GM12878 (cell line): ENCODE data around the gene ANKRD55. TPM values are rescaled to one million over a fixed set of nuclear protein-coding genes. Genes with fewer than 3 reads are reported as not detected.

ENCODE experiments used
- ATAC-seq: fragments of 200-7000 bp; cut with Tn5 transposase; 3 replicates; pipeline ENCODE4 v1.9.1; 2020; ENCODE audit warnings: mild to moderate bottlenecking, moderate library complexity
- BruUV-seq: library from RNA; stranded (reverse); fragments of 400-500 nt; replicated peaks from 2 replicates; lab custom pipeline; 2021; lab: Mats Ljungman, UMichigan
- CTCF ChIA-PET: fragments of 300-600 bp; sonication (Branson Sonifier 250); formaldehyde crosslinking; extraction: SDS; loops from one replicate; lab custom pipeline; 2021; ENCODE audit warnings: inconsistent platforms; lab: Yijun Ruan, JAX
- POLR2A ChIA-PET: fragments of 350-600 bp; formaldehyde crosslinking; extraction: SDS; loops from one replicate; lab custom pipeline; 2021; ENCODE audit warnings: inconsistent platforms; lab: Charles Lee
- RAD21 ChIA-PET: fragments of 300-600 bp; sonication (Branson Sonifier 250); formaldehyde crosslinking; loops from one replicate; lab custom pipeline; 2023; ENCODE audit warnings: antibody characterized with exemption; ENCODE audit not compliant: unreplicated experiment; lab: Charles Lee
- SMC1A ChIA-PET: fragments of 300-600 bp; sonication (Branson Sonifier 250); formaldehyde crosslinking; loops from one replicate; lab custom pipeline; 2023; ENCODE audit not compliant: unreplicated experiment, uncharacterized antibody; lab: Charles Lee
- DNase-seq: peaks from one replicate; pipeline ENCODE4 v3.0.0-alpha.2; 2011; ENCODE audit warnings: low read depth, low spot score
- FAIRE-seq: peaks from 3 replicates; lab custom pipeline; 2011; peaks lifted over from hg19 to GRCh38; lab: Jason Lieb, UNC
- H2AFZ ChIP-seq: 2 replicates; pipeline ENCODE4 v1.6.0; 2011; ENCODE audit warnings: low read depth, low read length, control low read depth; ENCODE audit not compliant: control insufficient read depth
- H3K27ac ChIP-seq: 2 replicates; pipeline ENCODE4 v1.5.1; 2011; ENCODE audit warnings: control low read depth; ENCODE audit not compliant: control insufficient read depth, insufficient read depth
- H3K27me3 ChIP-seq, 2 experiments: replicated peaks in 1 of 2; 2 replicates each; pipeline versions ENCODE4 v1.6.0 to v1.6.1; 2011; ENCODE audit warnings: low read length in 1 of 2; ENCODE audit not compliant: control insufficient read depth in 2 of 2, insufficient read depth in 2 of 2
- H3K36me3 ChIP-seq, 2 experiments: 2 replicates each; pipeline ENCODE4 v1.5.1; 2011; ENCODE audit warnings: low read length in 1 of 2; ENCODE audit not compliant: control insufficient read depth in 2 of 2, insufficient read depth in 2 of 2
- H3K4me1 ChIP-seq: 2 replicates; pipeline ENCODE4 v1.6.1; 2011; ENCODE audit warnings: mild to moderate bottlenecking, low read length, moderate library complexity, mixed read lengths; ENCODE audit not compliant: control insufficient read depth, insufficient read depth
- H3K4me2 ChIP-seq: 2 replicates; pipeline ENCODE4 v1.6.0; 2011; ENCODE audit warnings: control low read depth; ENCODE audit not compliant: control insufficient read depth, insufficient read depth
- H3K4me3 ChIP-seq: fragments of 200-600 bp; sonication (generic); 2 replicates; pipeline ENCODE4 v1.5.1; 2016
- H3K79me2 ChIP-seq: 2 replicates; pipeline ENCODE4 v1.6.0; 2011; ENCODE audit warnings: low read length; ENCODE audit not compliant: control insufficient read depth, insufficient read depth
- H3K9ac ChIP-seq: 2 replicates; pipeline ENCODE4 v1.8.0; 2011; ENCODE audit warnings: low read length, control low read depth, mixed read lengths; ENCODE audit not compliant: control insufficient read depth, insufficient read depth
- H3K9me3 ChIP-seq: replicated peaks from 3 replicates; pipeline ENCODE4 v1.5.1; 2011; ENCODE audit warnings: mild to moderate bottlenecking, low read length; ENCODE audit not compliant: control insufficient read depth, insufficient read depth
- H4K20me1 ChIP-seq: 2 replicates; pipeline ENCODE4 v1.6.0; 2011; ENCODE audit not compliant: control insufficient read depth, insufficient read depth
- ASH2L ChIP-seq: fragments of 300-600, 200-600 bp; sonication (generic); IDR thresholded peaks from 2 replicates; pipeline ENCODE4 v1.6.1; 2017; ENCODE audit warnings: low read depth, mild to moderate bottlenecking, borderline replicate concordance
- EP300 ChIP-seq, 2 experiments: fragments of 150-350 bp in 1 of 2; IDR thresholded peaks; 2 replicates each; pipeline ENCODE4 v1.6.1; 2011 to 2012; ENCODE audit warnings: low read depth in 2 of 2, low read length in 2 of 2, borderline replicate concordance in 1 of 2, improper control_type of control experiment in 1 of 2, inconsistent platforms in 1 of 2; ENCODE audit not compliant: control insufficient read depth in 1 of 2
- ETV6 ChIP-seq, 2 experiments: fragments of 450-650 bp in 1 of 2; IDR thresholded peaks in 1 of 2; conservative IDR thresholded peaks in 1 of 2; 2 replicates each; pipeline ENCODE4 v1.6.1; 2014; ENCODE audit warnings: antibody characterized with exemption in 1 of 2, borderline replicate concordance in 1 of 2, low read depth in 1 of 2, mild to moderate bottlenecking in 1 of 2, moderate library complexity in 1 of 2
- JUNB ChIP-seq: IDR thresholded peaks from 2 replicates; pipeline ENCODE4 v1.6.1; 2016; ENCODE audit warnings: antibody characterized with exemption, mild to moderate bottlenecking
- MTA3 ChIP-seq: IDR thresholded peaks from 2 replicates; pipeline ENCODE4 v1.6.1; 2012; ENCODE audit warnings: low read length, inconsistent platforms, borderline replicate concordance
- MYC ChIP-seq: IDR thresholded peaks from 2 replicates; pipeline ENCODE4 v1.6.1; 2011; ENCODE audit warnings: mild to moderate bottlenecking, low read length, moderate library complexity, inconsistent platforms; ENCODE audit not compliant: insufficient read depth, insufficient replicate concordance, insufficient read length, severe bottlenecking
- NFYB ChIP-seq: IDR thresholded peaks from 2 replicates; pipeline ENCODE4 v1.6.1; 2011; ENCODE audit warnings: low read depth, mild to moderate bottlenecking, low read length, improper control_type of control experiment, moderate library complexity; ENCODE audit not compliant: insufficient read depth
- PAX5 ChIP-seq: IDR thresholded peaks from 2 replicates; pipeline ENCODE4 v1.6.1; 2011; ENCODE audit warnings: low read depth, low read length, borderline replicate concordance
- PBX3 ChIP-seq: IDR thresholded peaks from 2 replicates; pipeline ENCODE4 v1.6.1; 2011; ENCODE audit warnings: mild to moderate bottlenecking, low read depth, low read length, moderate library complexity; ENCODE audit not compliant: insufficient replicate concordance
- RAD51 ChIP-seq: fragments of 450-650 bp; IDR thresholded peaks from 2 replicates; pipeline ENCODE4 v1.6.1; 2016; ENCODE audit warnings: moderate library complexity, mild to moderate bottlenecking, inconsistent platforms
- ZBTB11 ChIP-seq: fragments of 450-650 bp; formaldehyde crosslinking; IDR thresholded peaks from 2 replicates; pipeline ENCODE4 v1.5.0; 2022; ENCODE audit warnings: mild to moderate bottlenecking, missing genetic modification characterization
- ZNF687 ChIP-seq: fragments of 450-650 bp; IDR thresholded peaks from 2 replicates; pipeline ENCODE4 v1.6.1; 2017; ENCODE audit warnings: mild to moderate bottlenecking, moderate library complexity
- WGBS: methylation state at CpG from one replicate; pipeline ENCODE4 v1.1.6; 2016; ENCODE audit warnings: low lambda C conversion rate; ENCODE audit not compliant: insufficient replicate concordance, insufficient coverage; ENCODE audit errors: missing lambda C conversion rate; 5-methylcytosine and 5-hydroxymethylcytosine counted together
- in situ Hi-C: fragments of 300-500 bp; cut with MboI; formaldehyde crosslinking; loops from 9 replicates; pipeline ENCODE4 v1.14.3; 2018; ENCODE audit warnings: mixed read lengths
- intact Hi-C: fragments of 100-400 bp; cut with micrococcal nuclease; formaldehyde crosslinking; loops from one replicate; pipeline ENCODE4 v1.14.2; 2022; ENCODE audit not compliant: unreplicated experiment
- polyA plus RNA-seq, 11 experiments: library from polyadenylated mRNA; depleted of rRNA in 4 of 11; unstranded in 6 of 11; stranded (reverse) in 5 of 11; fragments of >200 nt; fragmentation: Nextera tagmentation in 4 of 11; fragmentation: Illumina TruSeq in 1 of 11; extraction: Ambion mirVana in 4 of 11; extraction: Trizol in 1 of 11; gene quantifications; 1 replicate in 1 of 11; 2 replicates in 10 of 11; pipeline versions ENCODE4 v1.2.1 to v1.2.3, GENCODE V29; 2011 to 2016; ENCODE audit warnings: inconsistent platforms in 2 of 11, missing spikeins in 2 of 11, low read depth in 1 of 11
- total RNA-seq, 4 experiments: library from RNA; depleted of rRNA in 3 of 4; stranded (reverse); fragments of >200 nt in 3 of 4; fragmentation: Illumina TruSeq in 1 of 4; extraction: Trizol in 1 of 4; gene quantifications; 2 replicates each; pipeline versions ENCODE4 v1.2.1 to v1.2.3, GENCODE V29; 2013 to 2021

The ANKRD55 gene
- total and polyA plus RNA-seq, 10 of the 15 experiments (the other 5 are each of a cell fraction or from before 2014, with no cell fraction given) = 0.04 TPM; not detected in 9

- H3K27ac ChIP-seq = no peak overlapping the region
- BruUV-seq = no TSS peak
- H3K4me1 ChIP-seq = peaks cover 40% of the 10 kb centered on the region
- TF ChIP-seq ASH2L = no peak
- TF ChIP-seq PAX5 = no peak
- no peak for TF ChIP-seq ZBTB11 (CRISPR knock-in tag)
- TF ChIP-seq PBX3 = no peak
- no peak for TF ChIP-seq MTA3
- no peak for TF ChIP-seq JUNB
- TF ChIP-seq EP300 (IDR thresholded peaks at IDR 0.05; ENCODE audit: borderline replicate concordance in 1 of 2, control insufficient read depth in 1 of 2, low read depth in 2 of 2, low read length in 2 of 2) = no peak
- no peak for TF ChIP-seq ETV6 (conservative IDR thresholded peaks at IDR 0.05 in 1 of 2, IDR thresholded peaks at IDR 0.05 in 1 of 2; ENCODE audit: borderline replicate concordance in 1 of 2, low read depth in 1 of 2)
- no peak for TF ChIP-seq NFYB
- no peak for TF ChIP-seq MYC
- no peak for TF ChIP-seq RAD51
- TF ChIP-seq ZNF687 = no peak
- H3K4me3 ChIP-seq = no peak overlapping the region
- intact Hi-C loops (no loop called here), in situ Hi-C loops (loop anchor here (5.0 kb wide), 1 partner anchor 63 kb away; the partner anchor contains the start of gene IL6ST)
- no peak for DNase-seq
- H3K4me2 ChIP-seq = no peak overlapping the region
- peaks cover 12% of the 10 kb centered on the region for H3K9me3 ChIP-seq
- SMC1A ChIA-PET = interaction anchor here (1.0 to 8.5 kb wide), 4 partner anchors 16 to 60 kb away, joined by 3 to 68 read pairs (median 22); partner anchors contain the start of gene IL6ST
- no peak overlapping the region for H3K9ac ChIP-seq
- H4K20me1 ChIP-seq = no peaks in the 10 kb centered on the region
- RAD21 ChIA-PET = interaction anchor here (1.1 to 6.5 kb wide), 4 partner anchors 10 to 92 kb away, joined by 4 to 77 read pairs (median 30); partner anchors contain the start of gene IL6ST
- WGBS = 20% methylated on average over 1 of the region's 1 CpG
- no peak for FAIRE-seq
- CTCF ChIA-PET = no interaction called here
- ATAC-seq = no peak
- H2AFZ ChIP-seq = no peak overlapping the region
- H3K79me2 ChIP-seq = no peaks in the 10 kb centered on the region
- H3K36me3 ChIP-seq = no peaks in the 10 kb centered on the region
- POLR2A ChIA-PET = no interaction called here
- H3K27me3 ChIP-seq = no peaks in the 10 kb centered on the region
These were observed 177.8 kb downstream of the ANKRD55 start for GRCh38 chr5:56055287-56055686.
